Measurements from ENCODE around the gene CNBP. TPM values are rescaled to one million over a fixed set of nuclear protein-coding genes. Genes with fewer than 3 reads are reported as not detected.

The CNBP gene
- total RNA-seq, 6 donors from 2014 or later = 185 to 426 (median 312) TPM

GRCh38 chr3:129126726-129127280, 56.9 kb downstream of the CNBP start:
- no peaks in the 10 kb centered on the region for H3K9me3 ChIP-seq
- no peak overlapping the region for H3K4me3 ChIP-seq
- TF ChIP-seq EP300 (IDR thresholded peaks at IDR 0.05) (no peak), POLR2AphosphoS5 (IDR thresholded peaks at IDR 0.05) (no peak), POLR2A (IDR thresholded peaks at IDR 0.05) (no peak), CTCF (IDR thresholded peaks at IDR 0.05) (no peak)
- no peak for ATAC-seq (ENCODE audit: low FRiP score in 2 of 2)
- no peaks in the 10 kb centered on the region for H3K27me3 ChIP-seq
- DNase-seq = peak in 1 of 2 donors; percentile 29
- 72 to 80% methylated on average over 8 to 9 of the region's 9 CpGs for WGBS, 2 donors
- H3K4me1 ChIP-seq = peaks cover 0 to 16% (median 3%) of the 10 kb centered on the region in 4 donors
- H3K27ac ChIP-seq = no peak overlapping the region
- peaks cover 22 to 49% (median 40%) of the 10 kb centered on the region in 4 donors for H3K36me3 ChIP-seq

GRCh38 chr3:129123314-129124060, 60.2 kb downstream of the CNBP start:
- H3K4me3 ChIP-seq = no peak overlapping the region
- DNase-seq (no peak), ATAC-seq (ENCODE audit: low FRiP score in 2 of 2) (no peak)
- no peaks in the 10 kb centered on the region for H3K27me3 ChIP-seq
- H3K4me1 ChIP-seq = peaks cover 17 to 35% (median 21%) of the 10 kb centered on the region in 4 donors
- peak overlapping the region; percentile 95 to 98 (median 96) for H3K27ac ChIP-seq
- TF ChIP-seq EP300 (IDR thresholded peaks at IDR 0.05) (no peak), CTCF (IDR thresholded peaks at IDR 0.05) (no peak), POLR2A (IDR thresholded peaks at IDR 0.05) (no peak), POLR2AphosphoS5 (IDR thresholded peaks at IDR 0.05) (no peak)
- WGBS, 2 donors = 51 to 54% methylated on average over 5 of the region's 5 CpGs
- H3K9me3 ChIP-seq = no peaks in the 10 kb centered on the region
- H3K36me3 ChIP-seq = peaks cover 0 to 16% (median 10%) of the 10 kb centered on the region in 4 donors

GRCh38 chr3:129122412-129123011, 61.2 kb downstream of the CNBP start:
- Histone ChIP-seq H3K9me3 (no peaks in the 10 kb centered on the region), H3K36me3 (peaks cover 0 to 12% (median under 1%) of the 10 kb centered on the region in 4 donors), H3K27me3 (no peaks in the 10 kb centered on the region), H3K27ac (peak overlapping the region; percentile 95 to 98 (median 96)), H3K4me1 (peaks cover 22 to 44% (median 30%) of the 10 kb centered on the region in 4 donors), H3K4me3 (peak overlapping the region in 3 of 4 donors; percentile 73 to 91 (median 79))
- TF ChIP-seq EP300 (IDR thresholded peaks at IDR 0.05) (no peak), POLR2A (IDR thresholded peaks at IDR 0.05) (no peak), POLR2AphosphoS5 (IDR thresholded peaks at IDR 0.05) (no peak), CTCF (IDR thresholded peaks at IDR 0.05) (no peak)
- ATAC-seq (ENCODE audit: low FRiP score in 2 of 2) (no peak), DNase-seq (no peak)
- WGBS, 2 donors = 46 to 67% methylated on average over 5 to 16 of the region's 18 CpGs

GRCh38 chr3:129121792-129122411, 61.8 kb downstream of the CNBP start, which contains the start of gene RAB43:
RAB43 (minus strand) TSS chr3:129121804; CDS start chr3:129121489, 315 bp downstream.
- ATAC-seq (ENCODE audit: low FRiP score in 2 of 2) (peak; percentile 89), DNase-seq (peak; percentile 93 to 97)
- Histone ChIP-seq H3K36me3 (peaks cover 0 to 12% (median 0%) of the 10 kb centered on the region in 4 donors), H3K4me3 (peak within 1 kb of the TSS; percentile 73 to 91 (median 84)), H3K4me1 (peaks cover 28 to 50% (median 34%) of the 10 kb centered on the region in 4 donors), H3K27me3 (no peaks in the 10 kb centered on the region), H3K9me3 (no peaks in the 10 kb centered on the region), H3K27ac (peak within 1 kb of the TSS; percentile 95 to 98 (median 96))
- 4% methylated on average over 11 to 19 of the region's 60 CpGs for WGBS, 2 donors
- no peak for TF ChIP-seq EP300 (IDR thresholded peaks at IDR 0.05)
- no peak for TF ChIP-seq POLR2A (IDR thresholded peaks at IDR 0.05)
- no peak for TF ChIP-seq CTCF (IDR thresholded peaks at IDR 0.05)
- TF ChIP-seq POLR2AphosphoS5 (IDR thresholded peaks at IDR 0.05) = no peak
